Mucosa of descending colon (tissue), 3 donors: ENCODE results near the gene BIN1. TPM values are rescaled to one million over a fixed set of nuclear protein-coding genes. Genes with fewer than 3 reads are reported as not detected.
A peak's percentile ranks its signal among the peaks of the same experiment; 100 is the strongest.

Experiments used
- ATAC-seq: fragments of 200-7000 bp; cut with Tn5 transposase; one replicate; pipeline ENCODE4 v1.9.1; 2020; ENCODE audit warnings: mild to moderate bottlenecking, moderate library complexity
- DNase-seq, 3 donors: peaks; one replicate each; pipeline ENCODE4 v3.0.0-alpha.2; 2020
- H3K36me3 ChIP-seq: fragments of 200-600 bp; one replicate; pipeline ENCODE4 v1.8.0; 2021; ENCODE audit warnings: low read depth, mild to moderate bottlenecking
- H3K4me1 ChIP-seq: fragments of 200-600 bp; one replicate; pipeline ENCODE4 v1.8.0; 2021; ENCODE audit warnings: low read depth, mild to moderate bottlenecking
- H3K4me3 ChIP-seq: fragments of 200-600 bp; one replicate; pipeline ENCODE4 v1.8.0; 2021; ENCODE audit warnings: mild to moderate bottlenecking
- H3K9me3 ChIP-seq: fragments of 200-600 bp; one replicate; pipeline ENCODE4 v1.8.0; 2021; ENCODE audit warnings: mild to moderate bottlenecking
- CTCF ChIP-seq: fragments of 200-600 bp; IDR thresholded peaks from one replicate; pipeline ENCODE4 v1.8.0; 2022; ENCODE audit warnings: antibody characterized with exemption, mild to moderate bottlenecking
- intact Hi-C, 2 donors: fragments of 100-400 bp; cut with DNase I in 1 of 2; cut with micrococcal nuclease in 1 of 2; formaldehyde crosslinking; loops; one replicate each; pipeline versions ENCODE4 v1.11.0 to v1.11.1; 2022; cut with DNase I, micrococcal nuclease
- total RNA-seq, 3 donors: library from RNA; stranded (reverse); fragmentation: NEBNext Ultra II Directional in 2 of 3; extraction: Animal tissue kit (Norgen Biotek cat#: 25700) in 2 of 3; gene quantifications; one replicate each; pipeline versions ENCODE4 v1.2.1 to v1.2.4, GENCODE V29; 2021 to 2023
- donor health status: DM: no; HTN: no; CAD: no; lungs with moderate emphysema.
- donor health status: DM: no; HTN: no; CAD: no.
- donor health status: DM: no; HTN: yes; CAD: no.

BIN1 gene
- total RNA-seq, 3 donors from 2014 or later: 37.6 to 65.7 (median 46.3) TPM

- ATAC-seq (no peak), DNase-seq (peak in 1 of 3 donors; percentile 1)
- no peaks in the 10 kb centered on the region for H3K4me1 ChIP-seq
- no peaks in the 10 kb centered on the region for H3K9me3 ChIP-seq
- H3K36me3 ChIP-seq: no peaks in the 10 kb centered on the region
- no peak for TF ChIP-seq CTCF
- intact Hi-C loops: no loop called here
- no peak overlapping the region for H3K4me3 ChIP-seq
These were observed 10.6 kb upstream of the BIN1 start for GRCh38 chr2:127117603-127118002.

GRCh38 chr2:127115471-127116199 lies 8.7 kb upstream of the BIN1 start:
- DNase-seq: peak in 1 of 3 donors; percentile 18
- ATAC-seq: peak; percentile 90
- H3K4me3 ChIP-seq: no peak overlapping the region

GRCh38 chr2:127110985-127111384 lies 4.0 kb upstream of the BIN1 start:
- ATAC-seq (no peak), DNase-seq (no peak)
- no peak for TF ChIP-seq CTCF
- H3K4me1 ChIP-seq: peaks cover 7% of the 10 kb centered on the region
- intact Hi-C loops: no loop called here
- no peaks in the 10 kb centered on the region for H3K9me3 ChIP-seq
- H3K36me3 ChIP-seq: no peaks in the 10 kb centered on the region
- no peak overlapping the region for H3K4me3 ChIP-seq

More at GRCh38 chr2:127115471-127116199, 8.7 kb upstream of the BIN1 start:
- no peak for TF ChIP-seq CTCF
- intact Hi-C loops: no loop called here
- H3K4me1 ChIP-seq: no peaks in the 10 kb centered on the region
- H3K36me3 ChIP-seq: no peaks in the 10 kb centered on the region
- H3K9me3 ChIP-seq: no peaks in the 10 kb centered on the region

- Histone ChIP-seq H3K36me3 (no peaks in the 10 kb centered on the region), H3K4me3 (no peak overlapping the region), H3K4me1 (peaks cover 14% of the 10 kb centered on the region), H3K9me3 (no peaks in the 10 kb centered on the region)
- intact Hi-C loops: no loop called here
- no peak for TF ChIP-seq CTCF
- ATAC-seq (no peak), DNase-seq (peak in 1 of 3 donors; percentile 11)
These were observed 1.2 kb upstream of the BIN1 start for GRCh38 chr2:127108090-127108523.

GRCh38 chr2:127107622-127107999 lies 657 bp upstream of the BIN1 start:
- intact Hi-C loops: no loop called here
- DNase-seq (peak in 1 of 3 donors; percentile 41), ATAC-seq (peak; percentile 17)

More at GRCh38 chr2:127107622-127107999, 657 bp upstream of the BIN1 start:
- H3K9me3 ChIP-seq: no peaks in the 10 kb centered on the region
- no peaks in the 10 kb centered on the region for H3K36me3 ChIP-seq
- H3K4me3 ChIP-seq: peak overlapping the region; percentile 48
- no peak for TF ChIP-seq CTCF
- peaks cover 14% of the 10 kb centered on the region for H3K4me1 ChIP-seq
